ENCODE results near the gene USP48.

USP48 gene

GRCh38 chr1:21705303-21705980 is 77.5 kb downstream of the USP48 start:
- DNase-seq (ENCODE audit: low spot score): no peak
- TF ChIP-seq CTCF (IDR thresholded peaks at IDR 0.05; ENCODE audit: extremely low read depth, missing control alignments): no peak

- DNase-seq (ENCODE audit: low spot score): no peak
- TF ChIP-seq CTCF (IDR thresholded peaks at IDR 0.05; ENCODE audit: extremely low read depth, missing control alignments): no peak
Observed at GRCh38 chr1:21704145-21704544, 78.8 kb downstream of the USP48 start.

- no peak for TF ChIP-seq CTCF (IDR thresholded peaks at IDR 0.05; ENCODE audit: extremely low read depth, missing control alignments)
- DNase-seq (ENCODE audit: low spot score): peak; percentile 14
Observed at GRCh38 chr1:21703318-21703963, 79.5 kb downstream of the USP48 start.

- DNase-seq (ENCODE audit: low spot score): no peak
- no peak for TF ChIP-seq CTCF (IDR thresholded peaks at IDR 0.05; ENCODE audit: extremely low read depth, missing control alignments)
Observed at GRCh38 chr1:21702780-21703179, 80.2 kb downstream of the USP48 start.

GRCh38 chr1:21701401-21701800 is 81.5 kb downstream of the USP48 start:
- TF ChIP-seq CTCF (IDR thresholded peaks at IDR 0.05; ENCODE audit: extremely low read depth, missing control alignments): no peak

GRCh38 chr1:21700094-21700493 is 82.9 kb downstream of the USP48 start:
- DNase-seq (ENCODE audit: low spot score): no peak
- no peak for TF ChIP-seq CTCF (IDR thresholded peaks at IDR 0.05; ENCODE audit: extremely low read depth, missing control alignments)

More at GRCh38 chr1:21701401-21701800, 81.5 kb downstream of the USP48 start:
- no peak for DNase-seq (ENCODE audit: low spot score)

GRCh38 chr1:21696931-21697330 is 86.0 kb downstream of the USP48 start:
- no peak for DNase-seq (ENCODE audit: low spot score)
- TF ChIP-seq CTCF (IDR thresholded peaks at IDR 0.05; ENCODE audit: extremely low read depth, missing control alignments): no peak

Data from GM20000 (cell line).